Activated CD4-positive, CD25-positive, alpha-beta regulatory T cell treated with anti-CD3 and anti-CD28 coated beads, Interleukin-2, amount 50 U/mL, for 16 hours (primary cell): Measurements from ENCODE around the gene FBXL17.

Experiments
- DNase-seq: peaks from one replicate; pipeline ENCODE4 v3.0.0-alpha.2; 2020; ENCODE audit warnings: low read depth, low spot score

The FBXL17 gene

DNA sequence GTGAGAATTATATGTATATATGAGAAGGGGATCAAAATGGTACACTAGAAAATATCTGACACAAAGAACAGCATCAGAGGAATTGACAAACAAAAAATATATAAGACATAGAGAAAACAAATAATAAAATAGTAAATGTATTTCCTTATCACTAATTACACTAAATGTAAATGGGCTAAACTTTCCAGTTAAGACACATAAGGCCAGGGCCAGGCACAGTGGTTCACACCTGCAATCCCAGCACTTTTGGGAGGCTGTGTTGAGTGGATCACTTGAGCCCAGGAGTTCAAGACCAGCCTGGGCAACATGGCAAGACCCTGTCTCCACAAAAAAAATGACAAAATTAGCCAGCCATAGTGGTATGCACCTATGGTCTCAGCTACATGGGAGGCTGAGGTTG, 8.5 kb downstream of the FBXL17 start:
- DNase-seq: no peak

GRCh38 chr5:108372369-108372768, 9.5 kb downstream of the FBXL17 start:
- DNase-seq: no peak

DNA sequence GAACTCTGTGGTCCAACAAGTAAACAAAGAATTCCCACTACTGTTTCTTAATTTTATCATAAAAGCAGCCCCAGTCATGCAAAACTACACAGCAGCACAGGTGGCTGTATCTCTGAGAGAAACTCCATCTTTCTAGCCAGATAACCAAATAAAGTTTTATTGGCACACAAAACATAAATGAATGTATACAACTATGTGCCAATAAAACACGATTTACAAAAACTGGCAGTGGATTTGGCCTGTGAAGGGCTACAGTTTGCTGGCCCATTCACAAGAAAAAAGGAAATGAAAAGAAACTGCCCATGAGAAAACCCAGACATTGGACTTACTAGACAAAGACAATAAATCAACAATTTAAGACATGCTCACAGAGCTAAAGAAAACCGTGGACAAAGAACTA, 10.6 kb downstream of the FBXL17 start:
- DNase-seq: no peak

- DNase-seq: no peak
These were observed 12.7 kb downstream of the FBXL17 start for GRCh38 chr5:108369167-108369566.

- no peak for DNase-seq
These were observed 14.1 kb downstream of the FBXL17 start for GRCh38 chr5:108367679-108368334.

DNA sequence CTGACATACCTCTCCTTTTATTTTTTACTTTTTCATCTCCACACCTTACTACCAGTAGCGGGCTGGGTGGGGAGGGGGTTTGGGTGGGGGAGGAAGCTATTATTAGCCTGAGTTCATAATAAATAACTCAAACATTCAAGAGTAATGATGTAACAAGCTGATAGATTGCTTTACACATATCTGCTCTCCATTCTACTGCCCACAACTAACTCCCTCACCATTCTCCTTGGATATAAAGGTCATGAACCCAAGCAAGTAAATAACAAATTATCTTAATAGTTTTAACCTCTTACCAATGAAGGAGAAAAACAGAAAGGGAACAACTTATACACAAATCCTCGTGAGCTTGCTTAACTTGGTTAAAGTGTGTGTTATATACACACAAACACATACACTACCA, 15.4 kb downstream of the FBXL17 start:
- no peak for DNase-seq

GRCh38 chr5:108361771-108362170, 20.1 kb downstream of the FBXL17 start:
- no peak for DNase-seq

- DNase-seq: no peak
These were observed 20.7 kb downstream of the FBXL17 start for GRCh38 chr5:108361239-108361638.

DNA sequence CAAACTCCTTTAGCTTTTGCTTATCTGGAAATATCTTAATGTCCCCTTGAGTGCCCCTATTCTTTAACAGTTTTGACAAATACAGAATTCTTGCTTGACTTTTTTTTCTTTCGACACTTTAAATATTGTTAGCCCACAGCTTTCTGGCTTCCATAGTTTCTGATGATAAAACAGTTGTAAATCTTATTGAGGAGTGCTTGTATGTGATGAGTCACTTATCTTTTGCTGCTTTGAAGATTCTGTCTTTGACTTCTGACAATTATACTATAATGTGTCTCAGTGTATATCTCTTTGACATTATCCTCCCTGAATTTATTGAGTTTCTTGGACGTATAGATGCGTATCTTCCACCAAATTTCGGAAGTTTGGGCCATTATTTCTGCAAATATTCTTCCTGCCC, 21.6 kb downstream of the FBXL17 start:
- DNase-seq: no peak

GRCh38 chr5:108356286-108356685, 25.6 kb downstream of the FBXL17 start:
- no peak for DNase-seq

DNA sequence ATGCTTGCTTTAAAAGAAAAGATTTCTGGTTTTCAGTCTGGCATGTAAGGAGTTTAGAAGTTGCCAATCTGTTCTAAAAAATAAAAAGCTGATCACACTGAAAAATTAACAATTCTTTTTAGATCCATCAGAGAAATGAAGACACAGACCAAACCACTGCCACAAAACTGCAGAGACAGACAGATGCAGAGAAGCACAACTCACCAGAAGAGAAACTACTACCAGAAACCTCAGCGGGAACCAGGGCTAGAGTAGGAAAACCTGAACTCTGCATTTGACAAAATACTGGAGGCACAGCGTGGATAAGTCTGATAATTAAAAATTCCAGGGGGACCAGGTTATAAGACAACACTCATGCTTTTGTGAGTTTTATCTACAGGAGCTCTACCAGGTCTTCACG, 28.8 kb downstream of the FBXL17 start:
- no peak for DNase-seq

DNA sequence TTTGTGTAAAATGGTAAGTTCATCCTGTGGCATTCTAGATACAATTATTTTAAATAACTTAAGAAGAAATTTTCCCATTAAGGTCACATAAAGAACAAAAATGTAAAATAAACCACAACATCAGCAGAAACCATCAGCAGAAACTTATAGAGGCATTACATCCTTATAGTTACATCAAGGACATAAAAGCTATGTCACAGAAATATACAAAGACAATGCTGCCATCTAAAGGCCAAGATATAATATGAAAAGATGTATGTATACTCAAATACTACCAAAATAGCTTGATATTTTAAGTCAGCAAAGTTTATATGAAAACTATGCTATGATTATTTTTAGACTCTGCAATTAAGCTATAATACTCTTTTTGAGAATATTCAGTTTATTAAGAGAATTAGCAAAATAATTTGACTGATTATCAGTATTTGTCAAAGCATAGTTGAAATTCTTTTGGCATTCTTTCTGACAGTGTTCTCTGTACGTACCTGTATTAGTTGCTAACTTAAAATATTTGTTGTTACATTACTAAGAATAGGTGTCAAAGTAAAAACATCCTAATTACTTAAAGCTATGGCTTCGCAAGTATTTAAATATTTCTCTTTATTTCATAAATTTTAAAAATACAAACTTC, 36.2 kb downstream of the FBXL17 start:
- DNase-seq: no peak

DNA sequence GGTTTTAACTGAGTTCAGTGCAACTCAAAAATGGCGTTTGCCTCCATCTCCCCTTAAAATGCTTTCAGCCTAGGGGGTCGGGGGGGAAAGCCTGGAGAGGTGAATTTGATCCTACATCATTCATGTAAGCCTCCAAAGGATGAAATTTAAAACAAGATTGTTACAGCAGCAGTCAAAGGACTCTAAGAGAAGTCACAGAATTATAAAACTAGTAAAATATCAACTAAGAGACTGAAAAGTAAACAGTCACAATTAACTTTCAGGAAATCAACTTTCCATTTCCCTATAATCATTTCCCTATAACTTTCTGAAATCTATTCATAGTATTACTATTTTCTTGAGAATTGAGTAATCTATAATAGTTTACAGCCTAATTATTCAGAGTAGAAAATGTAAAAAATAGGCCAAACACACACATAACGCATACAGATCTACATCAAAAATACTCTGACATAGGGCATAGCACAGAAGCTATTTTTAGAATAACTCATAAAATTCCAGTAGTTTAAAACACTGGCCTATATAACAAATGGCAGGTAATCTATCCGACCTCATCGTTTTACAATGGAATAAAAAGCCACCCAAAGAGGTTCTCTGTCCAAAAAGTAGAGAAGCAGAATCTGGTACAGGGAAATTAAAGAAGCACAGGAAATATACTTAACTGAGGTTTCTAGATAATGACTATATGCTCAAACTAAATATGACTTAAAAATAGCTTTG, 37.6 kb downstream of the FBXL17 start:
- no peak for DNase-seq

GRCh38 chr5:108341866-108342265, 40.0 kb downstream of the FBXL17 start:
- no peak for DNase-seq

GRCh38 chr5:108340131-108340530, 41.8 kb downstream of the FBXL17 start:
- no peak for DNase-seq

DNA sequence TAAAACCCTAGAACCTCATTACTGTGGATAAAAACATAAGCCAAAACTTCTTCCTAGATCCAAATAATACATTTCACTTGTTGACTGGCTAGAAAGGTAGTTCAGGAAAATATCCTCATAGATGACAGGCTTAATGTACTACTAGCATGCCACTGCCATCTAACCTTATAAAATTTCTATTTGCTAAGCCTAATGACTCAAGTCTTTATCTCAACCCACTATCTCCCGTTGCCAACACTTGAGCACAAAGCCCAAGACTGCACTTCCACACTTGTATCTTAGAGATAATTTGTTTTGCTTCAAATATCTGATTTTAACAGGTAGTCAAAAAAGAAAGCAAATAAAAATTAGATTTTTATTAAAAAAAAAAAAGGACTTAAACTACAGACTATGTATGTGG, 42.7 kb downstream of the FBXL17 start:
- no peak for DNase-seq

GRCh38 chr5:108334225-108334624, 47.7 kb downstream of the FBXL17 start:
- DNase-seq: no peak

GRCh38 chr5:108326982-108327381, 54.9 kb downstream of the FBXL17 start:
- no peak for DNase-seq

- no peak for DNase-seq
These were observed 57.0 kb downstream of the FBXL17 start for GRCh38 chr5:108324886-108325285.

GRCh38 chr5:108321341-108321740, 60.6 kb downstream of the FBXL17 start:
- DNase-seq: no peak

DNA sequence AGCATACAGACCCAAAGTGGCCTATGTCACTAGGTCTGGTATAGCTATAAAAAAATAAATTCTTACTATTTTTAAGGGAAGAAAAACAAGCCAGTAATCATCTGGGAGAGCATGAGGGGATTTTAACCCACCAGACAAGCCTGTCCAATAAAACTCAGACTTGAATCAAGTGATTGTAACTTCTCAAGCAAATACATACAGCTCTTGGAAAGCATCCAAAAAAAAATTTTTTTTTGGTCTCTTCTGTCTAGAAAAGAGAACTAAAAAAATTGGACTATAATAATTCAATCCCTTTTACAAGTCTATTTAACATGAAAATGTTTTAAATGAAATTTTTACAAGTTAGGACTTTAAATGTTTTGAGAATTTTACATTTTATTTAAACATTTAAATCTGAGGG, 61.7 kb downstream of the FBXL17 start:
- no peak for DNase-seq

- no peak for DNase-seq
These were observed 66.1 kb downstream of the FBXL17 start for GRCh38 chr5:108315829-108316228.

DNA sequence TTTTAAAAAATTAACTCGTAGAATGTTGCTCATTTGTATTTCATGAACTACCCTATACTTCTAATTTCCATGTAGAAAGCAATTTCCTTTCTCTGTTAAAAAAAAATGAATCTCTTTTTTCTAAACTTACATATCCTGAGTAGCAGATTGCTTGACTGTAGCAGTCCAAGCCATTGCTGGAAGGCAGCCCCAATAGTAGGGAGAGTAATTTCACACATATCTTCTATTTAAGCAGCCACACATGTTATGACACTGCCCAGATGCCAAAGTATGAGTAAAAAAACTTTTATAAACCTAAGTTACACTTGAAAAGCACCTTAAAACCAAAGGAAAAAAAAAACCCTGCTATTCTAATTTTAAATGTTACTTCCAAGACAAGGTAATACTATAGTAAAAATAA, 69.6 kb downstream of the FBXL17 start:
- no peak for DNase-seq
